Lower leg skin (tissue), 4 donors: ENCODE measurements around the gene B4GALNT3. TPM values are rescaled to one million over a fixed set of nuclear protein-coding genes. Genes with fewer than 3 reads are reported as not detected.

Experiments
- DNase-seq, 2 donors: peaks; one replicate each; pipeline ENCODE4 v3.0.0-alpha.2; 2019; ENCODE audit warnings: low spot score in 2 of 2
- H3K4me3 ChIP-seq: fragments of 200-600 bp; sonication (generic); 2 replicates; pipeline ENCODE4 v1.5.1; 2017; ENCODE audit warnings: mild to moderate bottlenecking, low read depth; ENCODE audit not compliant: poor library complexity, severe bottlenecking
- CTCF ChIP-seq, 3 donors: fragments of 450-650 bp; IDR thresholded peaks; one replicate each; pipeline ENCODE4 v1.5.1; 2016; ENCODE audit warnings: antibody characterized with exemption in 3 of 3, mild to moderate bottlenecking in 3 of 3, moderate library complexity in 2 of 3
- POLR2A ChIP-seq, 2 donors: fragments of 450-650 bp; IDR thresholded peaks; one replicate each; pipeline ENCODE4 v1.6.1; 2016 to 2017; ENCODE audit warnings: antibody characterized with exemption in 2 of 2, mild to moderate bottlenecking in 1 of 2, moderate library complexity in 1 of 2
- WGBS, 2 donors: methylation state at CpG; one replicate each; pipeline ENCODE4 v1.1.5; 2018; 5-methylcytosine and 5-hydroxymethylcytosine counted together
- intact Hi-C: fragments of 100-400 bp; cut with DNase I; formaldehyde crosslinking; loops from one replicate; pipeline ENCODE4 v1.15.0; 2023; ENCODE audit warnings: low total_unique reads
- total RNA-seq, 4 donors: library from RNA; depleted of rRNA; stranded (reverse); fragments of >200 nt; gene quantifications; one replicate each; pipeline ENCODE4 v1.1.0, GENCODE V29; 2016

Gene B4GALNT3
- total RNA-seq, 4 donors from 2014 or later = 35.8 to 65.4 (median 47.6) TPM

GRCh38 chr12:607541-608001 is 147.8 kb downstream of the B4GALNT3 start:
- no peak for TF ChIP-seq POLR2A (IDR thresholded peaks at IDR 0.05)
- TF ChIP-seq CTCF (IDR thresholded peaks at IDR 0.05) = no peak
- intact Hi-C loops = no loop called here
- 7 to 21% methylated on average over 5 of the region's 5 CpGs for WGBS, 2 donors

DNA sequence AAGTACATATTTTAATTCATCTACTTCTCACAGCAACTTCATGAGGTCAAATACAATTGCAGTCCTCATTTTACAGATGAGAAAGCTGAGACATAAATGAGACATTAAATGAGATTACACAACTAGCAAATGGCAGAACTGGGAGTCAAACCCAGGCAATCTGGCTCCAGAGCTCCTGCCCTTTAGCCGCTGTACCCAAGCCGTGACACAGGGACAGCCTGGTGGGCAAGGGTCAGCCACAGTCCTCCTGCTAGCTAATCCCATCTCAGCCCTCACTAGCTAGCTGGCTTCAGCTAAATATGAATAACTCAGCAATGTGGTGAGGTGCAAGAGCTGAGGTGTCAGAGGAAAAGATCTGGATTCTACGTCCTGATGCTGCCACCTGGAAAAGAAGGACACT is 148.7 kb downstream of the B4GALNT3 start:
- DNase-seq = no peak
- intact Hi-C loops = no loop called here
- WGBS, 2 donors = 91 to 97% methylated on average over 3 of the region's 3 CpGs
- H3K4me3 ChIP-seq = no peak overlapping the region
- TF ChIP-seq CTCF (IDR thresholded peaks at IDR 0.05) (no peak), POLR2A (IDR thresholded peaks at IDR 0.05) (no peak)

More at GRCh38 chr12:607541-608001, 147.8 kb downstream of the B4GALNT3 start:
- DNase-seq = no peak
- H3K4me3 ChIP-seq = no peak overlapping the region

- no peak for DNase-seq
- WGBS, 2 donors = 97% methylated on average over 53 to 58 of the region's 58 CpGs
- TF ChIP-seq CTCF (IDR thresholded peaks at IDR 0.05) (no peak), POLR2A (IDR thresholded peaks at IDR 0.05) (no peak)
- intact Hi-C loops = no loop called here
- H3K4me3 ChIP-seq = no peak overlapping the region
Measured at GRCh38 chr12:608921-609320, 149.2 kb downstream of the B4GALNT3 start.

DNA sequence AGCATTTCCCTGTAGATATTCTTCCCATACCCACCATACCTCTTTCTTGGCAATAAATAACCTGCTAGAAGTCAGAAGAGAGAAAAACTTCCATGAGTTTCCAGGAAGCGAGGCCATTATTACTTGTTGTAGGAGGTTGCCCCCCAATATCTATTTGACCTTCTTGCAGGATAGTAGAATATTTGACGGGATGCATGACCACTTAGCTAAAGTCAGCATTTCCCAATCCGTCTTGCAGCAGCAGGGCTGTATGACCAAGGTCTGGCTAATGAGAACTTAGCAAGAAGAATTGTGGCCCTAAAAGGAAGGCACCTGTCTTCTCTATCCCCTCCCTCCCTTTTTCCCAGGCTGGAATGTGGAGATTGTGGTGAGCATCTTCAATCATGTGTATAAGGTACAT is 152.0 kb downstream of the B4GALNT3 start:
- intact Hi-C loops = no loop called here
- TF ChIP-seq POLR2A (IDR thresholded peaks at IDR 0.05) (no peak), CTCF (IDR thresholded peaks at IDR 0.05) (no peak)
- no peak overlapping the region for H3K4me3 ChIP-seq
- WGBS, 2 donors = 89 to 96% methylated on average over 3 of the region's 3 CpGs
- no peak for DNase-seq

DNA sequence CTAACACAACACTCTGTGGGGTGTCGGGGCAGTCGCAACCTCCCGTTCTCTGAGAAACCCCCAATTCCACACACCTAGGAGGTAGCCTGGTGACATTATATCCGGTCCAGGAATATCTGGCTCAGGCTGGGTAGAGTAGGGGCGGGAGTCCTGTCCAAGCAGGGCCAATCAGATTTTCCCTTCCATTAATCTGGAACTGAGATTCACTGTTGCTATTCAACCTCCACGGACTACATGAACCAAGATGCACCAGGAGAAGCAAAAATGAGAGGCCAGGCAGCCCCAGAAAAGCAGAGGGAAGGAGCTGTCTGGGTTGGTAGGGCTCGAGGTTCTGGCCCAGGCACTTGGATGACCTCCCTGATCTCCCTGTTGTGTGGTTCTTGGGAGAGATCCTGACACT is 152.6 kb downstream of the B4GALNT3 start:
- WGBS, 2 donors = 85 to 92% methylated on average over 7 of the region's 7 CpGs
- TF ChIP-seq CTCF (IDR thresholded peaks at IDR 0.05) = no peak
- TF ChIP-seq POLR2A (IDR thresholded peaks at IDR 0.05) = no peak
- intact Hi-C loops = no loop called here
- H3K4me3 ChIP-seq = no peak overlapping the region
- DNase-seq = no peak

- intact Hi-C loops = no loop called here
- 85 to 89% methylated on average over 4 of the region's 4 CpGs for WGBS, 2 donors
- DNase-seq = no peak
- TF ChIP-seq POLR2A (IDR thresholded peaks at IDR 0.05) = no peak
- no peak for TF ChIP-seq CTCF (IDR thresholded peaks at IDR 0.05)
- no peak overlapping the region for H3K4me3 ChIP-seq
Measured at GRCh38 chr12:612886-613285, 153.1 kb downstream of the B4GALNT3 start.
